NCI-H1092 (cell line): ENCODE measurements around the gene GP5.

Experiments
- DNase-seq: peaks from one replicate; lab custom pipeline; 2025; lab: John Stamatoyannopoulos, UW

The GP5 gene

GRCh38 chr3:194348354-194348753 lies 50.7 kb downstream of the GP5 start:
- DNase-seq = no peak

DNA sequence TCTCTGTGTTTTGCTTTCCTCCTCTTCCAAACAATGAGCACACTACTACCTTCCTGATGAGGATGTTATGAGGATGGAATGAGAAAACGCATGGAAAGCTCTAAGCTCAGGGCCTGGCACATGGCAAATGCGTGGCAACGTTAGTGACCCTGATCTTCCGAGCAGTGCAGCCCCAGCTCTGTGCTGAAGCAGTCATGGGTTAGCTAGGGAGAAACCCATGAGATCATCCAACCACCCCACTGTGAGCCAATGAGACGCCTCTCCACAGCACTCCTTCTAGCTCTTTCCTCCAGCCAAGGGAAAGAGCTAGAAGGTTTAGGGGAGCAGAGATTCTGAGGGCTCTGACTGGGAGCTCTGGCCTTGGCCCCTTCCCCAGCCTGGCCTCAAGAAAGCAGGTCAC lies 52.4 kb downstream of the GP5 start:
- no peak for DNase-seq

GRCh38 chr3:194346035-194346434 lies 53.0 kb downstream of the GP5 start:
- no peak for DNase-seq
